ENCODE measurements around the gene INO80B. TPM values are rescaled to one million over a fixed set of nuclear protein-coding genes. Genes with fewer than 3 reads are reported as not detected.

Gene INO80B
- total and polyA plus RNA-seq, 9 of the 15 experiments (the other 6 are each of a cell fraction or from before 2014, with no cell fraction given) = 0.41 to 22.6 (median 9.0) TPM

DNA sequence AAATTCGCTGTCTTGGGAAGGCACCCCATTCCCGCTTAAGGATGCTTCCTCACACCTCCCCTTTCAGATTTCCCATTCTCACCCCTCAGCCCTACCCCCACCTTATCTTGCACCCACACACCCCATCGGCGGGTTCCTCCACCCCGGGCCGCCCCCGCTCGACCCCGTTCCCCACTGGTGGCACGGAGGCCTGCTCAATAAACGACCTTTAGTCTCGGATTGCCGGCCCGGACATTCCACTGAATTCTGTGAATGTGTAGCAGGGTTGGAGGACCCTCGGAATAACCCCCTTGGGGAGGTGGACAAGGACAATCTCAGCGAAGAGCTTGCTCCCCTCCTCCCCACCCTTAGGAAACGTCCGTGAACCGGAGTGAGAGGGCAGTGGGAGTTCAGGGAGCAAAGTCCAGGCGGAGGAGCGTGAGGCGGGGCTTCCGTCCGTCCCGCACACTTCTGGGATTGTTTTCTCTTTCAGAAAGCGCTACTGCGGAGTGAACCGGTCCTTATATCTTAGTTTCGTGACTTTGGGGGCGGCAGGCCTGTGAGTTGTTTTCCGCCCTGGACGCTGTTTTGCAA is 47.3 kb downstream of the INO80B start (continued):
- no peak for TF ChIP-seq KAT2B (IDR thresholded peaks at IDR 0.05; ENCODE audit: low read depth, low read length)
- TF ChIP-seq SMARCC2 (IDR thresholded peaks at IDR 0.05; ENCODE audit: low read depth) = no peak
- no peak for TF ChIP-seq PHTF2 (CRISPR knock-in tag; IDR thresholded peaks at IDR 0.05)
- no peak for TF ChIP-seq TAF7 (tag; IDR thresholded peaks at IDR 0.05)
- TF ChIP-seq ESRRA (IDR thresholded peaks at IDR 0.05; ENCODE audit: borderline replicate concordance, low read depth) = peak; percentile 22; the same call in 1 of the 2 replicates
- TF ChIP-seq RBBP5 (IDR thresholded peaks at IDR 0.05; ENCODE audit: borderline replicate concordance, insufficient read depth, low read length, poor library complexity, severe bottlenecking) = peak; percentile 32
- TF ChIP-seq ZNF23 (CRISPR knock-in tag; IDR thresholded peaks at IDR 0.05) = no peak
- TF ChIP-seq ZFP30 (CRISPR knock-in tag; IDR thresholded peaks at IDR 0.05; ENCODE audit: borderline replicate concordance) = no peak
- TF ChIP-seq, protein P1, sequence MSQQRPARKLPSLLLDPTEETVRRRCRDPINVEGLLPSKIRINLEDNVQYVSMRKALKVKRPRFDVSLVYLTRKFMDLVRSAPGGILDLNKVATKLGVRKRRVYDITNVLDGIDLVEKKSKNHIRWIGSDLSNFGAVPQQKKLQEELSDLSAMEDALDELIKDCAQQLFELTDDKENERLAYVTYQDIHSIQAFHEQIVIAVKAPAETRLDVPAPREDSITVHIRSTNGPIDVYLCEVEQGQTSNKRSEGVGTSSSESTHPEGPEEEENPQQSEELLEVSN (IDR thresholded peaks at IDR 0.05; ENCODE audit: borderline replicate concordance in 1 of 2, extremely low read depth in 1 of 2, insufficient read depth in 1 of 2, insufficient read length in 1 of 2, low read depth in 1 of 2, low read length in 1 of 2, poor library complexity in 1 of 2, severe bottlenecking in 1 of 2) = no peak
- no peak for TF ChIP-seq ZNF695 (CRISPR knock-in tag; IDR thresholded peaks at IDR 0.05)
- peak; percentile 62; the same call in 1 of the 2 replicates for TF ChIP-seq DPF2 (IDR thresholded peaks at IDR 0.05)
- TF ChIP-seq, protein P2, sequence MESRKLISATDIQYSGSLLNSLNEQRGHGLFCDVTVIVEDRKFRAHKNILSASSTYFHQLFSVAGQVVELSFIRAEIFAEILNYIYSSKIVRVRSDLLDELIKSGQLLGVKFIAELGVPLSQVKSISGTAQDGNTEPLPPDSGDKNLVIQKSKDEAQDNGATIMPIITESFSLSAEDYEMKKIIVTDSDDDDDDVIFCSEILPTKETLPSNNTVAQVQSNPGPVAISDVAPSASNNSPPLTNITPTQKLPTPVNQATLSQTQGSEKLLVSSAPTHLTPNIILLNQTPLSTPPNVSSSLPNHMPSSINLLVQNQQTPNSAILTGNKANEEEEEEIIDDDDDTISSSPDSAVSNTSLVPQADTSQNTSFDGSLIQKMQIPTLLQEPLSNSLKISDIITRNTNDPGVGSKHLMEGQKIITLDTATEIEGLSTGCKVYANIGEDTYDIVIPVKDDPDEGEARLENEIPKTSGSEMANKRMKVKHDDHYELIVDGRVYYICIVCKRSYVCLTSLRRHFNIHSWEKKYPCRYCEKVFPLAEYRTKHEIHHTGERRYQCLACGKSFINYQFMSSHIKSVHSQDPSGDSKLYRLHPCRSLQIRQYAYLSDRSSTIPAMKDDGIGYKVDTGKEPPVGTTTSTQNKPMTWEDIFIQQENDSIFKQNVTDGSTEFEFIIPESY (CRISPR knock-in tag; IDR thresholded peaks at IDR 0.05) = no peak
- no peak for TF ChIP-seq POLR2G (IDR thresholded peaks at IDR 0.05; ENCODE audit: low read depth, low read length)
- TF ChIP-seq RHOXF2B (CRISPR knock-in tag; conservative IDR thresholded peaks at IDR 0.05) = no peak
- no peak for TF ChIP-seq ZNF561 (CRISPR knock-in tag; conservative IDR thresholded peaks at IDR 0.05)
- TF ChIP-seq, protein P3, sequence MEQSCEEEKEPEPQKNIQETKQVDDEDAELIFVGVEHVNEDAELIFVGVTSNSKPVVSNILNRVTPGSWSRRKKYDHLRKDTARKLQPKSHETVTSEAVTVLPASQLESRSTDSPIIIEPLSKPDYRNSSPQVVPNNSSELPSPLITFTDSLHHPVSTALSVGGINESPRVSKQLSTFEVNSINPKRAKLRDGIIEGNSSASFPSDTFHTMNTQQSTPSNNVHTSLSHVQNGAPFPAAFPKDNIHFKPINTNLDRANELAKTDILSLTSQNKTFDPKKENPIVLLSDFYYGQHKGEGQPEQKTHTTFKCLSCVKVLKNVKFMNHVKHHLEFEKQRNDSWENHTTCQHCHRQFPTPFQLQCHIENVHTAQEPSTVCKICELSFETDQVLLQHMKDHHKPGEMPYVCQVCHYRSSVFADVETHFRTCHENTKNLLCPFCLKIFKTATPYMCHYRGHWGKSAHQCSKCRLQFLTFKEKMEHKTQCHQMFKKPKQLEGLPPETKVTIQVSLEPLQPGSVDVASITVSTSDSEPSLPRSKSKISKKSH (CRISPR knock-in tag; IDR thresholded peaks at IDR 0.05) = no peak
- TF ChIP-seq SMAD3 (CRISPR knock-in tag; conservative IDR thresholded peaks at IDR 0.05) = no peak
- no peak for TF ChIP-seq STAT5A (IDR thresholded peaks at IDR 0.05; ENCODE audit: borderline replicate concordance, low read length)
- 0 out of 2 replicates have a peak, but pooled peaks have one; percentile 2 for TF ChIP-seq NR2C2 (CRISPR knock-in tag; IDR thresholded peaks at IDR 0.05)
- TF ChIP-seq NR2C2 (tag; IDR thresholded peaks at IDR 0.05) = peak; percentile 96
- no peak for TF ChIP-seq SMC3 (conservative IDR thresholded peaks at IDR 0.05; ENCODE audit: insufficient read depth, low read depth, low read length)
- no peak for TF ChIP-seq HNRNPK (IDR thresholded peaks at IDR 0.05; ENCODE audit: low read depth, low read length, poor library complexity, severe bottlenecking)
- no peak for TF ChIP-seq SMARCB1 (IDR thresholded peaks at IDR 0.05; ENCODE audit: insufficient read length, low read depth)
- TF ChIP-seq, protein P4, sequence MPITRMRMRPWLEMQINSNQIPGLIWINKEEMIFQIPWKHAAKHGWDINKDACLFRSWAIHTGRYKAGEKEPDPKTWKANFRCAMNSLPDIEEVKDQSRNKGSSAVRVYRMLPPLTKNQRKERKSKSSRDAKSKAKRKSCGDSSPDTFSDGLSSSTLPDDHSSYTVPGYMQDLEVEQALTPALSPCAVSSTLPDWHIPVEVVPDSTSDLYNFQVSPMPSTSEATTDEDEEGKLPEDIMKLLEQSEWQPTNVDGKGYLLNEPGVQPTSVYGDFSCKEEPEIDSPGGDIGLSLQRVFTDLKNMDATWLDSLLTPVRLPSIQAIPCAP (CRISPR knock-in tag; IDR thresholded peaks at IDR 0.05; ENCODE audit: borderline replicate concordance) = no peak

Data from K562 (cell line).